A549 (cell line): Measurements from ENCODE around the gene LIMS1.

Experiments used
- GATA3 ChIP-seq: IDR thresholded peaks from 2 replicates; pipeline ENCODE4 v1.6.1; 2012; ENCODE audit warnings: borderline replicate concordance
- HDAC2 ChIP-seq: fragments of 200-600 bp; sonication (generic); IDR thresholded peaks from 2 replicates; pipeline ENCODE4 v1.6.1; 2016
- JUNB ChIP-seq: fragments of >200 bp; sonication (Bioruptor Twin); formaldehyde crosslinking; IDR thresholded peaks from 2 replicates; pipeline ENCODE4 v1.6.1; 2016
- KDM5A ChIP-seq: fragments of 200-600 bp; sonication (generic); IDR thresholded peaks from 2 replicates; pipeline ENCODE4 v1.6.1; 2016; ENCODE audit warnings: antibody characterized with exemption, mild to moderate bottlenecking
- MAFK ChIP-seq: fragments of 450-650 bp; IDR thresholded peaks from 2 replicates; pipeline ENCODE4 v1.6.1; 2014; ENCODE audit not compliant: partially characterized antibody
- RFX5 ChIP-seq: fragments of 450-650 bp; IDR thresholded peaks from 2 replicates; pipeline ENCODE4 v1.7.1; 2014; ENCODE audit warnings: antibody characterized with exemption, mild to moderate bottlenecking, moderate library complexity
- TF ChIP-seq, protein P1 (sequence below): fragments of >200 bp; sonication (Bioruptor Twin); formaldehyde crosslinking; IDR thresholded peaks from 3 replicates; pipeline ENCODE4 v1.5.1; 2016
- TF ChIP-seq, protein P2 (sequence below): fragments of 250-450 bp; sonication (Bioruptor Pico); IDR thresholded peaks from 2 replicates; pipeline ENCODE4 v1.5.0; 2021; ENCODE audit warnings: mild to moderate bottlenecking, moderate library complexity, borderline replicate concordance

- TF ChIP-seq JUNB (no peak), HDAC2 (no peak), KDM5A (no peak), MAFK (no peak), RFX5 (no peak), GATA3 (no peak)
- TF ChIP-seq, protein P1, sequence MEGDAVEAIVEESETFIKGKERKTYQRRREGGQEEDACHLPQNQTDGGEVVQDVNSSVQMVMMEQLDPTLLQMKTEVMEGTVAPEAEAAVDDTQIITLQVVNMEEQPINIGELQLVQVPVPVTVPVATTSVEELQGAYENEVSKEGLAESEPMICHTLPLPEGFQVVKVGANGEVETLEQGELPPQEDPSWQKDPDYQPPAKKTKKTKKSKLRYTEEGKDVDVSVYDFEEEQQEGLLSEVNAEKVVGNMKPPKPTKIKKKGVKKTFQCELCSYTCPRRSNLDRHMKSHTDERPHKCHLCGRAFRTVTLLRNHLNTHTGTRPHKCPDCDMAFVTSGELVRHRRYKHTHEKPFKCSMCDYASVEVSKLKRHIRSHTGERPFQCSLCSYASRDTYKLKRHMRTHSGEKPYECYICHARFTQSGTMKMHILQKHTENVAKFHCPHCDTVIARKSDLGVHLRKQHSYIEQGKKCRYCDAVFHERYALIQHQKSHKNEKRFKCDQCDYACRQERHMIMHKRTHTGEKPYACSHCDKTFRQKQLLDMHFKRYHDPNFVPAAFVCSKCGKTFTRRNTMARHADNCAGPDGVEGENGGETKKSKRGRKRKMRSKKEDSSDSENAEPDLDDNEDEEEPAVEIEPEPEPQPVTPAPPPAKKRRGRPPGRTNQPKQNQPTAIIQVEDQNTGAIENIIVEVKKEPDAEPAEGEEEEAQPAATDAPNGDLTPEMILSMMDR: no peak
- TF ChIP-seq, protein P2, sequence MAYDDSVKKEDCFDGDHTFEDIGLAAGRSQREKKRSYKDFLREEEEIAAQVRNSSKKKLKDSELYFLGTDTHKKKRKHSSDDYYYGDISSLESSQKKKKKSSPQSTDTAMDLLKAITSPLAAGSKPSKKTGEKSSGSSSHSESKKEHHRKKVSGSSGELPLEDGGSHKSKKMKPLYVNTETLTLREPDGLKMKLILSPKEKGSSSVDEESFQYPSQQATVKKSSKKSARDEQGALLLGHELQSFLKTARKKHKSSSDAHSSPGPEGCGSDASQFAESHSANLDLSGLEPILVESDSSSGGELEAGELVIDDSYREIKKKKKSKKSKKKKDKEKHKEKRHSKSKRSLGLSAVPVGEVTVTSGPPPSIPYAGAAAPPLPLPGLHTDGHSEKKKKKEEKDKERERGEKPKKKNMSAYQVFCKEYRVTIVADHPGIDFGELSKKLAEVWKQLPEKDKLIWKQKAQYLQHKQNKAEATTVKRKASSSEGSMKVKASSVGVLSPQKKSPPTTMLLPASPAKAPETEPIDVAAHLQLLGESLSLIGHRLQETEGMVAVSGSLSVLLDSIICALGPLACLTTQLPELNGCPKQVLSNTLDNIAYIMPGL (CRISPR knock-in tag): no peak
Measured at GRCh38 chr2:108704871-108705270, 170.6 kb downstream of the LIMS1 start.
